Neuron (in vitro differentiated cells): ENCODE measurements around the gene PARD3B.

Experiments
- H2AFZ ChIP-seq: one replicate; pipeline ENCODE4 v1.6.1; 2013; ENCODE audit warnings: low read depth, mild to moderate bottlenecking, inconsistent platforms, low read length, moderate library complexity
- H3K27me3 ChIP-seq: one replicate; pipeline ENCODE4 v1.6.1; 2013; ENCODE audit warnings: low read length; ENCODE audit not compliant: insufficient read depth
- H3K36me3 ChIP-seq: one replicate; pipeline ENCODE4 v1.6.1; 2013; ENCODE audit warnings: low read length; ENCODE audit not compliant: insufficient read depth
- H3K4me1 ChIP-seq: one replicate; pipeline ENCODE4 v1.6.1; 2013; ENCODE audit warnings: low read length; ENCODE audit not compliant: insufficient read depth
- H3K4me3 ChIP-seq: 2 replicates; pipeline ENCODE4 v1.5.1; 2013; ENCODE audit warnings: mild to moderate bottlenecking, low read length, moderate library complexity
- H3K9me3 ChIP-seq: one replicate; pipeline ENCODE4 v1.6.1; 2013; ENCODE audit warnings: low read length

Gene PARD3B

GRCh38 chr2:204900487-204900886 lies 355.2 kb downstream of the PARD3B start:
- no peak overlapping the region for H2AFZ ChIP-seq
- no peak overlapping the region for H3K4me3 ChIP-seq
- H3K27me3 ChIP-seq, result no peaks in the 10 kb centered on the region
- H3K9me3 ChIP-seq, result peaks cover 1% of the 10 kb centered on the region
- peaks cover 7% of the 10 kb centered on the region for H3K4me1 ChIP-seq
- no peaks in the 10 kb centered on the region for H3K36me3 ChIP-seq

DNA sequence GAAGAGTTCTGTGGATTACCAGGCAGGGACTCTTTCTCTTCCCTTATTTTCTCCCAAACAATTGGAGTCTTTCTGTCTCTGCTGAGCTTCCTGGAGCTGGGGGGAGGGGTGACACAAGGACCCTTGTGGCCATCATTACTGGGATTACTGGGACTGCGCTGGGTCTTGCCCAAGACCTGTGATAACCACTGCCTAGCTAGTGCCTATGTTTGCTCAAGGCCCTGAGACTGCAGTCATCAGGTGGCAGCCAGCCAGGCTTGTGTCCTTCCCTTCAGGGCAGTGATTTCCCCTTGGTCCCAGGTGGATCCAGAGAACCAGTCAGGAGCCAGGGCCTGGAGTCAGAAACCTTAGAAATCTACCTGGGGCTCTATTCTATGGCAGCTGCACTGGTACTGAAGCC lies 355.6 kb downstream of the PARD3B start:
- H3K4me1 ChIP-seq, result peaks cover 7% of the 10 kb centered on the region

GRCh38 chr2:204901591-204901990 lies 356.3 kb downstream of the PARD3B start:
- H3K9me3 ChIP-seq, result peaks cover 1% of the 10 kb centered on the region
- no peaks in the 10 kb centered on the region for H3K27me3 ChIP-seq
- H3K4me1 ChIP-seq, result peaks cover 2% of the 10 kb centered on the region
- no peak overlapping the region for H3K4me3 ChIP-seq
- no peak overlapping the region for H2AFZ ChIP-seq
- no peaks in the 10 kb centered on the region for H3K36me3 ChIP-seq

More for the DNA sequence above, 355.6 kb downstream of the PARD3B start:
- H3K4me3 ChIP-seq, result no peak overlapping the region
- H3K27me3 ChIP-seq, result no peaks in the 10 kb centered on the region
- H2AFZ ChIP-seq, result no peak overlapping the region
- H3K36me3 ChIP-seq, result no peaks in the 10 kb centered on the region
- peaks cover 1% of the 10 kb centered on the region for H3K9me3 ChIP-seq

GRCh38 chr2:204909791-204910190 lies 364.5 kb downstream of the PARD3B start:
- H3K27me3 ChIP-seq, result no peaks in the 10 kb centered on the region
- no peaks in the 10 kb centered on the region for H3K36me3 ChIP-seq
- no peaks in the 10 kb centered on the region for H3K9me3 ChIP-seq
- no peak overlapping the region for H2AFZ ChIP-seq
- H3K4me3 ChIP-seq, result no peak overlapping the region
- peaks cover 12% of the 10 kb centered on the region for H3K4me1 ChIP-seq

GRCh38 chr2:204913312-204913711 lies 368.0 kb downstream of the PARD3B start:
- Histone ChIP-seq H2AFZ (no peak overlapping the region), H3K36me3 (no peaks in the 10 kb centered on the region), H3K27me3 (no peaks in the 10 kb centered on the region), H3K9me3 (no peaks in the 10 kb centered on the region), H3K4me1 (peaks cover 5% of the 10 kb centered on the region), H3K4me3 (no peak overlapping the region)

GRCh38 chr2:204913854-204914464 lies 368.7 kb downstream of the PARD3B start:
- Histone ChIP-seq H3K27me3 (no peaks in the 10 kb centered on the region), H3K9me3 (no peaks in the 10 kb centered on the region), H3K4me1 (peaks cover 5% of the 10 kb centered on the region), H2AFZ (no peak overlapping the region), H3K36me3 (no peaks in the 10 kb centered on the region), H3K4me3 (no peak overlapping the region)

DNA sequence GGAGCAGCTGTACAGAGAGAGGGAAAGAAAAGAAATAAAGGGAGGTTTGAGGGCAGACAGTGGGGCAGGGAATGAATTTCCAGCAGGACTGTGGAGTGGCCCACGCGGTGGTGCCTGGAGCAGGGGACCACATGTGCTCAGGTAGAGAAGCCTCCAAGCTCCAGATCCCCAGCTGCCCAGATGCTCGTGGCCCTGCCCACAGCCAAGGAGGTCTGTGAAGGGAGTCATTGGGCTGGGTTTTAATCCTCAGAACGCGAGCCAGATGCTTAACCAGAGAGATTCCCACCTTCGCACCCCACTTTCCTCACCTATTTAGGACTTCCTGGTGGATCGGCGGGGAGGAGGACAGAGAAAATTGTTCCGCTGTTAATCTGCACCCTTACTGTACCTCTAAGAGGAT lies 369.4 kb downstream of the PARD3B start:
- Histone ChIP-seq H3K4me3 (no peak overlapping the region), H3K27me3 (no peaks in the 10 kb centered on the region), H2AFZ (no peak overlapping the region), H3K9me3 (no peaks in the 10 kb centered on the region), H3K4me1 (peaks cover 7% of the 10 kb centered on the region), H3K36me3 (no peaks in the 10 kb centered on the region)

GRCh38 chr2:204917089-204917701 lies 371.9 kb downstream of the PARD3B start:
- Histone ChIP-seq H3K36me3 (no peaks in the 10 kb centered on the region), H3K4me1 (peaks cover 14% of the 10 kb centered on the region)

DNA sequence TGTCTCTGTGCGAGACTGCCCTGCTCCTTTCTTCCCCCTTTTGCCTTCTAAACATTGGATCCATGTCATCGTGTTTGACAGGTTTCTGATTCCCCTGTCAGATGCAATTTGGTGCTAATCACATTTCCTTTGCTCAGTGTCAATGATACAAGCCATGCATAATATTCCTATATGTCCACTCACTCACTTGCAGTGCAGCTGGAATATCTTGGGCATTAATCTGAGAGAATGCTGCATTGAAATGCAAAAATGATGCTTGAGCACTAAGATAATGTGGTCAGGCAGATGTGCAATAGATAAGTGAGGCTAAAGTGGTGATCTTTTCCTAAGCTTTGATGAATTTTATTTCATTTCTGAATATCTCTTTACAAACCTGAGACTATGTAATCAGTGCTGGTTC lies 375.5 kb downstream of the PARD3B start:
- Histone ChIP-seq H3K4me1 (peaks cover 14% of the 10 kb centered on the region), H2AFZ (no peak overlapping the region), H3K36me3 (no peaks in the 10 kb centered on the region), H3K27me3 (no peaks in the 10 kb centered on the region), H3K4me3 (no peak overlapping the region), H3K9me3 (no peaks in the 10 kb centered on the region)

More at GRCh38 chr2:204917089-204917701, 371.9 kb downstream of the PARD3B start:
- no peaks in the 10 kb centered on the region for H3K27me3 ChIP-seq
- H2AFZ ChIP-seq, result no peak overlapping the region
- H3K9me3 ChIP-seq, result no peaks in the 10 kb centered on the region
- no peak overlapping the region for H3K4me3 ChIP-seq

GRCh38 chr2:204923957-204924356 lies 378.7 kb downstream of the PARD3B start:
- Histone ChIP-seq H3K9me3 (no peaks in the 10 kb centered on the region), H3K4me1 (peaks cover 14% of the 10 kb centered on the region), H3K36me3 (no peaks in the 10 kb centered on the region), H3K4me3 (no peak overlapping the region), H3K27me3 (no peaks in the 10 kb centered on the region), H2AFZ (no peak overlapping the region)

GRCh38 chr2:204931562-204931961 lies 386.3 kb downstream of the PARD3B start:
- Histone ChIP-seq H3K36me3 (no peaks in the 10 kb centered on the region), H3K27me3 (no peaks in the 10 kb centered on the region), H3K4me1 (no peaks in the 10 kb centered on the region), H2AFZ (no peak overlapping the region), H3K4me3 (no peak overlapping the region), H3K9me3 (peaks cover 2% of the 10 kb centered on the region)

GRCh38 chr2:204933735-204934374 lies 388.6 kb downstream of the PARD3B start:
- Histone ChIP-seq H2AFZ (no peak overlapping the region), H3K9me3 (peaks cover 2% of the 10 kb centered on the region), H3K4me1 (no peaks in the 10 kb centered on the region), H3K36me3 (no peaks in the 10 kb centered on the region), H3K4me3 (no peak overlapping the region), H3K27me3 (no peaks in the 10 kb centered on the region)

GRCh38 chr2:204944927-204945326 lies 399.7 kb downstream of the PARD3B start:
- Histone ChIP-seq H3K36me3 (no peaks in the 10 kb centered on the region), H3K27me3 (no peaks in the 10 kb centered on the region), H3K4me3 (no peak overlapping the region)

More at GRCh38 chr2:204944927-204945326, 399.7 kb downstream of the PARD3B start:
- no peaks in the 10 kb centered on the region for H3K4me1 ChIP-seq
- H2AFZ ChIP-seq, result no peak overlapping the region
- H3K9me3 ChIP-seq, result peaks cover 10% of the 10 kb centered on the region
